Neutrophil (primary cell): ENCODE measurements around the gene APP.

ENCODE experiments used
- H3K27ac ChIP-seq: fragments of 200-600 bp; sonication (generic); 2 replicates; pipeline ENCODE4 v1.5.1; 2016; ENCODE audit warnings: mild to moderate bottlenecking, moderate library complexity
- H3K27me3 ChIP-seq: fragments of 200-600 bp; sonication (generic); 2 replicates; pipeline ENCODE4 v1.6.0; 2016; ENCODE audit warnings: mild to moderate bottlenecking
- H3K36me3 ChIP-seq: fragments of 200-600 bp; sonication (generic); 2 replicates; pipeline ENCODE4 v1.5.1; 2017
- H3K4me1 ChIP-seq, 2 experiments: fragments of 200-600 bp in 1 of 2; sonication (generic) in 1 of 2; 1 replicate in 1 of 2; 2 replicates in 1 of 2; pipeline versions ENCODE4 v1.5.1 to v1.6.1; 2013 to 2016; ENCODE audit warnings: low read depth in 1 of 2, low read length in 1 of 2, mild to moderate bottlenecking in 1 of 2, moderate library complexity in 1 of 2; ENCODE audit not compliant: control insufficient read depth in 1 of 2, insufficient read depth in 1 of 2
- H3K4me3 ChIP-seq, 2 experiments: fragments of 200-600 bp in 1 of 2; sonication (generic) in 1 of 2; 1 replicate in 1 of 2; 2 replicates in 1 of 2; pipeline ENCODE4 v1.5.1; 2013 to 2016; ENCODE audit warnings: low read depth in 1 of 2, low read length in 1 of 2, mild to moderate bottlenecking in 1 of 2, moderate library complexity in 1 of 2
- H3K9me3 ChIP-seq: fragments of 200-600 bp; sonication (generic); 2 replicates; pipeline ENCODE4 v1.5.1; 2016
- CTCF ChIP-seq: fragments of 200-600 bp; sonication (generic); IDR thresholded peaks from 2 replicates; pipeline ENCODE4 v1.5.1; 2016; ENCODE audit warnings: antibody characterized with exemption

Gene APP

GRCh38 chr21:25907573-25908275, 262.8 kb downstream of the APP start:
- Histone ChIP-seq H3K27ac (no peak overlapping the region), H3K36me3 (peaks cover 15% of the 10 kb centered on the region), H3K4me1 (no peaks in the 10 kb centered on the region), H3K27me3 (no peaks in the 10 kb centered on the region), H3K4me3 (no peak overlapping the region), H3K9me3 (no peaks in the 10 kb centered on the region)
- TF ChIP-seq CTCF: no peak

DNA sequence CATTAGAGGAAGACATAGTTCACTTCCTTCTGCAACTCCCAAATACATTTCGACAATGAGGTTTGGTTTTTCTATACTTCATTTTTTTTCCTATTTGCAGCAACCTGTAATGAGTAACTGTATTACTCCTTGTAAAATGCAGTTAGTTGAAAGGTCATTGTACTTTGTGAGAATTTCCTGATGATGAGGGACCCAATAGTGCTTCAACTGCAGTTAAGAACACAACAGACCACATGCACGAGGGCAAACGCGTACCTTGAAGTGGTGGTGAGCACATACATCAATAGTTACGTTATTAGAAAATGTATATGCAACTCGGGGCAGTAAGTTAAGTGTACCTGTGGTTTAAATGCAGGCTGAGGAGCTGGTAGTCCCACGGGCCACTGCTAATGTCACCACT, 264.0 kb downstream of the APP start:
- Histone ChIP-seq H3K27me3 (no peaks in the 10 kb centered on the region), H3K36me3 (peaks cover 9% of the 10 kb centered on the region), H3K9me3 (no peaks in the 10 kb centered on the region), H3K27ac (no peak overlapping the region), H3K4me3 (no peak overlapping the region), H3K4me1 (no peaks in the 10 kb centered on the region)
- no peak for TF ChIP-seq CTCF

- Histone ChIP-seq H3K36me3 (peaks cover 8% of the 10 kb centered on the region), H3K27ac (no peak overlapping the region), H3K4me3 (no peak overlapping the region), H3K4me1 (no peaks in the 10 kb centered on the region), H3K27me3 (no peaks in the 10 kb centered on the region), H3K9me3 (no peaks in the 10 kb centered on the region)
- TF ChIP-seq CTCF: no peak
Observed at GRCh38 chr21:25905126-25905525, 265.4 kb downstream of the APP start.

DNA sequence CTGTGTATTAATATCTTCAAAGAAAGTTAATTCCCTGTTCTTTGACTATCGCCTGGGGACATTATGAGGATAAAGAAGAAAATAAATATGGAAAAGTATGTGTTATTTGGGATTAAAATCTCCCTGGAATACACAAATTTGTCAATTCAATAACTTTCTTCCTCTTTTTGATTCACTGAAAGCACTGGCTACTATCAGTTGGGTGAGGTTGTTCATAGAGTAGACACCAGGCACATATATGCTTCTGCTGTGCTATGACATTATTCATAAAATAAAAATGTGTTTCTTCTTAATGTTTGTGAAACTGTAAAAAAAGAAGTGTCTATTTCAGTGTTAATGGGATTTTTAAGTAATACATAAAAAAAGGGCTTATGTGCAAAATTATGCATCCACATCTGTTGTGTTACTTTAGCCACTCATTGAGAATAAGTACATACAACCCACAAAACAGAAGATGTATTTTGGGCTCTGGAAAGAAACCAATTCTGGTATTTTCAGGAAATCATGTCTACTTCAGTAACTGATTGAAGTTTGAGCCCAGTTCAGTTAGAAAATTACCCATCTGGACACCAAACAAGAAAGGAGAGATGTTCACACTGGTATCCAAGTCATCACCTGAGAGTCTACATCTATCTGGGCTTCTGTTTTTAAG, 266.4 kb downstream of the APP start:
- H3K4me1 ChIP-seq: no peaks in the 10 kb centered on the region
- no peaks in the 10 kb centered on the region for H3K9me3 ChIP-seq
- no peak for TF ChIP-seq CTCF
- H3K27ac ChIP-seq: no peak overlapping the region
- no peak overlapping the region for H3K4me3 ChIP-seq
- H3K36me3 ChIP-seq: peaks cover 8% of the 10 kb centered on the region
- no peaks in the 10 kb centered on the region for H3K27me3 ChIP-seq

DNA sequence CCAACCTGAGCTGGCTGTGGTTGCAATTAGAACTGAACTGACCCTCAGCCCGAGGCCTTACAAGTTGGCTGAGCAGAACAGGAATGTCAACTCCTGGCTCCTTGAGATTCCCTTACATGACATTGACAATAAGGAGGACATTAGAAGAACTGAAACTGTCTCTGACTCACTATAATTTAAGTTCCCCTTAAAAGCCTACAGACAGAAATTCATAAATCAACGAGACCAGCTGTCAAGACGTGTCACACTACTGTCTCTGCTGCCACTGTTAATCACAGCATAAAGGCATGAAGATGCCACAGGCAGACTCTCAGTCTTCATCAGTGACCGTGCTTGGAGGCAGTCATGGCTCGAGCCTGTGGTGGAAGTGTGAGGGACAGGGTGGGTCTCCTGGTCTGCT, 267.0 kb downstream of the APP start:
- Histone ChIP-seq H3K9me3 (no peaks in the 10 kb centered on the region), H3K27me3 (no peaks in the 10 kb centered on the region), H3K4me3 (no peak overlapping the region), H3K27ac (no peak overlapping the region), H3K4me1 (no peaks in the 10 kb centered on the region), H3K36me3 (peaks cover 8% of the 10 kb centered on the region)
- TF ChIP-seq CTCF: no peak
